EH (cell line): ENCODE data around the gene SUMF1.
"Not testable (repeated sequence)": the region's sequence is repeated elsewhere in the genome, so short reads cannot be mapped to it uniquely, and the experiment has no call there.

Source experiments
- DNase-seq: peaks from one replicate; pipeline ENCODE4 v3.0.0-alpha.2; 2015; ENCODE audit warnings: low read depth

The SUMF1 gene

GRCh38 chr3:4460334-4460733, 6.7 kb downstream of the SUMF1 start:
- DNase-seq = no peak

GRCh38 chr3:4458961-4459360, 8.1 kb downstream of the SUMF1 start:
- DNase-seq = no peak

GRCh38 chr3:4456780-4457179, 10.3 kb downstream of the SUMF1 start:
- not testable (repeated sequence) for DNase-seq

- no peak for DNase-seq
Measured at GRCh38 chr3:4454142-4454541, 12.9 kb downstream of the SUMF1 start.

- DNase-seq = no peak
Measured at GRCh38 chr3:4449043-4449805, 17.8 kb downstream of the SUMF1 start.

GRCh38 chr3:4448187-4448586, 18.9 kb downstream of the SUMF1 start:
- DNase-seq = no peak

GRCh38 chr3:4447295-4447999, 19.6 kb downstream of the SUMF1 start:
- no peak for DNase-seq

GRCh38 chr3:4440951-4441350, 26.1 kb downstream of the SUMF1 start:
- DNase-seq = no peak

GRCh38 chr3:4438296-4438695, 28.8 kb downstream of the SUMF1 start:
- no peak for DNase-seq

- no peak for DNase-seq
Measured at GRCh38 chr3:4432259-4432658, 34.8 kb downstream of the SUMF1 start.

GRCh38 chr3:4429648-4430350, 37.3 kb downstream of the SUMF1 start:
- no peak for DNase-seq

- peak; percentile 82 for DNase-seq
Measured at GRCh38 chr3:4426782-4427344, 40.2 kb downstream of the SUMF1 start.

GRCh38 chr3:4426261-4426781, 40.7 kb downstream of the SUMF1 start:
- DNase-seq = no peak

- DNase-seq = no peak
Measured at GRCh38 chr3:4425707-4426106, 41.4 kb downstream of the SUMF1 start.

- DNase-seq = no peak
Measured at GRCh38 chr3:4425055-4425454, 42.0 kb downstream of the SUMF1 start.

GRCh38 chr3:4421121-4421520, 45.9 kb downstream of the SUMF1 start:
- peak; percentile 53 for DNase-seq

GRCh38 chr3:4419920-4420319, 47.1 kb downstream of the SUMF1 start:
- no peak for DNase-seq

- DNase-seq = no peak
Measured at GRCh38 chr3:4419386-4419785, 47.7 kb downstream of the SUMF1 start.

- no peak for DNase-seq
Measured at GRCh38 chr3:4418156-4418555, 48.9 kb downstream of the SUMF1 start.

- DNase-seq = peak; percentile 73
Measured at GRCh38 chr3:4417449-4417848, 49.6 kb downstream of the SUMF1 start.

GRCh38 chr3:4416961-4417360, 50.1 kb downstream of the SUMF1 start:
- peak; percentile 90 for DNase-seq

- no peak for DNase-seq
Measured at GRCh38 chr3:4416427-4416945, 50.6 kb downstream of the SUMF1 start.
